ENCODE measurements around the gene SMARCD3.

Gene SMARCD3

GRCh38 chr7:151209588-151209987, 38.9 kb downstream of the SMARCD3 start:
- CTCF ChIA-PET: no interaction called here
- H3K9me3 Mint-ChIP-seq: no peaks in the 10 kb centered on the region
- H3K4me3 Mint-ChIP-seq: no peak overlapping the region
- H3K27ac Mint-ChIP-seq: no peak overlapping the region
- peaks cover 9% of the 10 kb centered on the region for H3K36me3 Mint-ChIP-seq
- H3K27me3 Mint-ChIP-seq: peaks cover 18% of the 10 kb centered on the region
- no peak for DNase-seq
- H3K4me1 Mint-ChIP-seq: peaks cover 25% of the 10 kb centered on the region

- no peaks in the 10 kb centered on the region for H3K9me3 Mint-ChIP-seq
- peaks cover 3% of the 10 kb centered on the region for H3K36me3 Mint-ChIP-seq
- peaks cover 30% of the 10 kb centered on the region for H3K27me3 Mint-ChIP-seq
- H3K4me1 Mint-ChIP-seq: peaks cover 25% of the 10 kb centered on the region
- CTCF ChIA-PET: no interaction called here
- no peak overlapping the region for H3K4me3 Mint-ChIP-seq
- no peak for DNase-seq
- no peak overlapping the region for H3K27ac Mint-ChIP-seq
Observed at GRCh38 chr7:151208253-151208862, 40.1 kb downstream of the SMARCD3 start.

DNA sequence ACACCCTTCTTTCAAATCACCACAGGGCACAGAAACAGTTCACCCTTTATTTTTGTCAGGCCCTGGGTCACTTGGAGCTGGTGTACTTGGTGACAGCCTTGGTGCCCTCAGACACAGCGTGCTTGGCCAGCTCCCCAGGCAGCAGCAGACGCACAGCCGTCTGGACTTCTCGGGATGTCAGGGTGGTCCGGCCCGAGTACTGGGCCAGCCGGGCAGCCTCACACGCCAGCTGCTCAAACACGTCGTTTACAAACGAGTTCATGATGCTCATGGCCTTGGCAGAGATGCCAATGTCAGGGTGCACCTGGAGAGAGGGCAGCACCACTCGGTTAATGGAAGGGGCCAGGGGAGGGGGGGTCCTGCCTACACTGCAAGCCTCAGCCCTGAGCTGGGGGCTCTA, 40.7 kb downstream of the SMARCD3 start:
- Mint-ChIP-seq H3K36me3 (no peaks in the 10 kb centered on the region), H3K4me3 (no peak overlapping the region), H3K27ac (peak overlapping the region; percentile 26), H3K27me3 (peaks cover 35% of the 10 kb centered on the region), H3K4me1 (peaks cover 25% of the 10 kb centered on the region), H3K9me3 (no peaks in the 10 kb centered on the region)
- DNase-seq: no peak
- CTCF ChIA-PET: no interaction called here

GRCh38 chr7:151207315-151207714, 41.2 kb downstream of the SMARCD3 start:
- no peaks in the 10 kb centered on the region for H3K36me3 Mint-ChIP-seq
- H3K27ac Mint-ChIP-seq: peak overlapping the region; percentile 26
- H3K27me3 Mint-ChIP-seq: peaks cover 40% of the 10 kb centered on the region
- H3K9me3 Mint-ChIP-seq: no peaks in the 10 kb centered on the region
- CTCF ChIA-PET: no interaction called here
- peaks cover 25% of the 10 kb centered on the region for H3K4me1 Mint-ChIP-seq
- peak; percentile 32 for DNase-seq
- H3K4me3 Mint-ChIP-seq: no peak overlapping the region

DNA sequence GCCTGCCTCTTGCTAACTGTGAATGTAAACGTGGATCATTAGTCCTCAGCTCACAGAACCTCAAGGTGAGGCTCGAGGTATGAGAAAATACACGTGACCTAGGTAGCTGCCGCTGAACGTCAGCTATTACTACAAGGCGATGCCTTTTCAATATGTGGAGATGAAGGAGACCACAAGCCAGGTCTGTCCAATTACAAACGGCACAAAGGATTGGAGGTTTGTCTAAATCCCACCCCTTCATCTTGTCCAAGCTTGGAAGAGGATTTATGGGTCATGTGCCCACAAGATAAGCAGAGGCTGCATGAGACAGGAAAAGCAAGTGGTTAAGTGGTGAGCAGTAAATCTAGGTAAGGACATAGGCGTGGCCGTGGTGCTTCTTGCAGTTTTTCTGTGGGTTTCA, 41.6 kb downstream of the SMARCD3 start:
- Mint-ChIP-seq H3K9me3 (no peaks in the 10 kb centered on the region), H3K36me3 (no peaks in the 10 kb centered on the region), H3K27me3 (peaks cover 44% of the 10 kb centered on the region), H3K4me3 (no peak overlapping the region), H3K27ac (peak overlapping the region; percentile 26), H3K4me1 (peaks cover 25% of the 10 kb centered on the region)
- peak; percentile 41 for DNase-seq
- CTCF ChIA-PET: interaction anchor here (0.5 kb wide), 1 partner anchor 55 kb away, joined by 3 read pairs; no protein-coding TSS in a partner anchor

- DNase-seq: no peak
- H3K4me3 Mint-ChIP-seq: no peak overlapping the region
- H3K4me1 Mint-ChIP-seq: peaks cover 25% of the 10 kb centered on the region
- no peaks in the 10 kb centered on the region for H3K36me3 Mint-ChIP-seq
- CTCF ChIA-PET: interaction anchor here (1.1 kb wide), 1 partner anchor 40 kb away, joined by 3 read pairs; no protein-coding TSS in a partner anchor
- no peaks in the 10 kb centered on the region for H3K9me3 Mint-ChIP-seq
- H3K27me3 Mint-ChIP-seq: peaks cover 56% of the 10 kb centered on the region
- peak overlapping the region; percentile 67 for H3K27ac Mint-ChIP-seq
Observed at GRCh38 chr7:151205730-151206129, 42.8 kb downstream of the SMARCD3 start.

DNA sequence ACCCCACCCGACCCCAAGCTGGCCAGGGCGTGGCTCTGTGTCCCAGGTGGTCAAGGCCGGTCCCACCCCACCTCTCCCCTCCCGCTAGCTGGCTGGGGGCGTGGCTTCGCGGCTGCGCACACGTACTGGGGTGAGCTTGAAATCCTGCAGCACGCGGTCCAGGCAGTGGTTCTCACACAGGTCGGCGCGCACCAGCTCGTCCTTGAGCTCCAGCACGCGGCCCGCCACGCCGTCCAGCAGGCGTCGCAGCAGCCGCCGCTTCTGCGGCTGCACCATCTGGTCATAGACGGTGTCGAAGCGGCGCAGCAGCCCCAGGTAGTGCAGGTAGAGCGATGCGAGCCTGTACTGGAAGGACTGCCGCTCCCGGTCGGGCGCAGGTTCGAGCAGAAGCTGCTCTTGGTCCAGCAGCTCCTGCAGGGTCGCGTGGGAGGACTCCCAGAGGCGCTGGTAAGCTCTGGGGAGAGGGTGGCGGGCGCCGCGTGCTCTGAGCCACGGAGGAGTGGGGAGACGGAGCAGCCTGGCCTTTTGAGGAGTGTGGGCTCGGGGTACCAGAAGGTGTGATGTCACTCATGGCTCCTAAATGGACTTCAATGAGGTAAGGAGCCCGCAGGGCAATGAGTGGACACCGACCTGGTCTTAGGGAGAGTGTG, 44.0 kb downstream of the SMARCD3 start:
- Mint-ChIP-seq H3K4me1 (peaks cover 25% of the 10 kb centered on the region), H3K36me3 (no peaks in the 10 kb centered on the region), H3K27me3 (peaks cover 65% of the 10 kb centered on the region), H3K27ac (no peak overlapping the region), H3K4me3 (no peak overlapping the region), H3K9me3 (no peaks in the 10 kb centered on the region)
- CTCF ChIA-PET: interaction anchor here (1.1 kb wide), 1 partner anchor 41 kb away, joined by 3 read pairs; no protein-coding TSS in a partner anchor
- DNase-seq: no peak

- Mint-ChIP-seq H3K4me1 (peaks cover 19% of the 10 kb centered on the region), H3K36me3 (no peaks in the 10 kb centered on the region), H3K27ac (no peak overlapping the region), H3K4me3 (no peak overlapping the region), H3K9me3 (no peaks in the 10 kb centered on the region), H3K27me3 (peaks cover 62% of the 10 kb centered on the region)
- CTCF ChIA-PET: interaction anchor here (1.3 kb wide), 1 partner anchor 14 kb away, joined by 3 read pairs; no protein-coding TSS in a partner anchor
- DNase-seq: no peak
Observed at GRCh38 chr7:151202836-151203235, 45.7 kb downstream of the SMARCD3 start.

DNA sequence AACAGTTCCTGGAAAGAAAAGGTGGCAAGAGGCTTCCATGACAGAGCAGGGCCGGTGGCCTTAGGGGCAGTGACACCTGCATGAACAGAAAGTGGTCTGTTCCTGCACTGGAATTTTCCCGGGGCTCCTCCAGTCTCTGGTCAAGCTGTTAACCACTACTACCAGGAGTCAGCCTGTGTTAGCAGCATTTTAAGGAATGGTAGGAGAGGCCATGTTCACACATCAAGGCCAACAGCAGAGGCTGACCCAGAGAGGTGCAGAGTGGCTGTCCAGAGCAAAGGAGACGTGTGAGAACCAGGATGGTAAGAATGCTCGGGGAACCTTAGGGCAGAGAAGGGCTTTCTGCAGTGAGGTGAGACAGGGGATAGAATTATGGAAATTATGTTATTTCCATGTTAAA, 46.7 kb downstream of the SMARCD3 start:
- Mint-ChIP-seq H3K36me3 (no peaks in the 10 kb centered on the region), H3K27ac (no peak overlapping the region), H3K27me3 (peaks cover 62% of the 10 kb centered on the region), H3K9me3 (no peaks in the 10 kb centered on the region), H3K4me1 (peaks cover 8% of the 10 kb centered on the region), H3K4me3 (no peak overlapping the region)
- DNase-seq: no peak
- CTCF ChIA-PET: no interaction called here

GRCh38 chr7:151201344-151201743, 47.1 kb downstream of the SMARCD3 start:
- peaks cover 62% of the 10 kb centered on the region for H3K27me3 Mint-ChIP-seq
- no peak for DNase-seq
- CTCF ChIA-PET: no interaction called here
- H3K36me3 Mint-ChIP-seq: no peaks in the 10 kb centered on the region
- no peak overlapping the region for H3K4me3 Mint-ChIP-seq
- H3K27ac Mint-ChIP-seq: no peak overlapping the region
- H3K4me1 Mint-ChIP-seq: peaks cover 4% of the 10 kb centered on the region
- no peaks in the 10 kb centered on the region for H3K9me3 Mint-ChIP-seq

DNA sequence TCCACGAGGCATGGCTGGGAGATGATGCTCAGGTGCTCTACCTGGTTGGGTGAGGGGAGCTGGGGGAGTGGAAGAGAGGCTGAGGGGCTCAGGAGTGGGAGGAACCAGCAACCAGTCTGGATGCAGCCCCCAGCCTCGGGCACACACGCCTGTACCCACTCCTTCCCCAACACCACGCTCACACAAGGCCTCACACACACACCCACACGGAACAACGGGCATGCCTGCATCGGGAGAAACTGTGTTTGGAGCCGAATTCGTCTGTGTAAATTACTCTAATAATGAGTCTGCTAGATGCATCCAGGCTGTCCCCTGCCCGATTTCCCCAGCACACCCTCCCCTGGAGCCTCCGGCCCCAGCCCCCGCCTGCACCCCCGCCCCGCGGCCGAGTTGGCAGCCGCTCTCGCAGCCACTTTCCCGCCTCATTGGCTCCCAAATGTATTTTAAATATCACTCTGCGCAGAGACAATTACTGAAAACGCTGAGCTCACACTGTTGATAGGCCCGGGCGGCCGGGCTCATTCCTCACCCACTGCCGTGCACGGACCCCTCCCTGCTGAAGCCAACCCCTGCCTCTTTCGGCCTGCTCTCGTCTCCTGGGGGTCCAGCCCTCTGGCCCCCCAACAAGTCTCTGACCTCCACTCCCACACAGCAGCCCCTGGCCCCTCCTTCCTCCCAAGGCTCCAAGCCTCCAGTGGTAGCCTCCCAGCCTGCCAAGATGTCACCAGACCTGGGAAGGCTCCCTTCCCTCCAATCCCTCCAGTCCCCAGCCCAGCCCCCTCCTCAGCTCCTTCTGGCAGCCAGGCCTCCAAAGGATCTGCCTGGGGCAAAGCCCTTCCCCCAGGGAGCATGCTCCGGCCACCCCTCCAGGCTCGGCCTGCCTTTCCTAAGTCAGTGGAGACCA, 49.3 kb downstream of the SMARCD3 start:
- H3K27ac Mint-ChIP-seq: no peak overlapping the region
- H3K4me1 Mint-ChIP-seq: peaks cover 3% of the 10 kb centered on the region
- H3K4me3 Mint-ChIP-seq: no peak overlapping the region
- CTCF ChIA-PET: no interaction called here
- DNase-seq: no peak
- no peaks in the 10 kb centered on the region for H3K36me3 Mint-ChIP-seq
- H3K9me3 Mint-ChIP-seq: no peaks in the 10 kb centered on the region
- peaks cover 48% of the 10 kb centered on the region for H3K27me3 Mint-ChIP-seq

- CTCF ChIA-PET: no interaction called here
- H3K27ac Mint-ChIP-seq: no peak overlapping the region
- H3K9me3 Mint-ChIP-seq: no peaks in the 10 kb centered on the region
- H3K4me1 Mint-ChIP-seq: peaks cover 7% of the 10 kb centered on the region
- no peak for DNase-seq
- peaks cover 47% of the 10 kb centered on the region for H3K27me3 Mint-ChIP-seq
- H3K36me3 Mint-ChIP-seq: no peaks in the 10 kb centered on the region
- no peak overlapping the region for H3K4me3 Mint-ChIP-seq
Observed at GRCh38 chr7:151197932-151198331, 50.6 kb downstream of the SMARCD3 start.

- Mint-ChIP-seq H3K27ac (no peak overlapping the region), H3K4me1 (peaks cover 7% of the 10 kb centered on the region), H3K36me3 (no peaks in the 10 kb centered on the region), H3K4me3 (no peak overlapping the region), H3K9me3 (no peaks in the 10 kb centered on the region), H3K27me3 (peaks cover 30% of the 10 kb centered on the region)
- CTCF ChIA-PET: no interaction called here
- no peak for DNase-seq
Observed at GRCh38 chr7:151195616-151196450, 52.7 kb downstream of the SMARCD3 start.

- DNase-seq: peak; percentile 41
- peaks cover 7% of the 10 kb centered on the region for H3K4me1 Mint-ChIP-seq
- H3K4me3 Mint-ChIP-seq: no peak overlapping the region
- H3K27ac Mint-ChIP-seq: no peak overlapping the region
- H3K9me3 Mint-ChIP-seq: no peaks in the 10 kb centered on the region
- CTCF ChIA-PET: no interaction called here
- H3K27me3 Mint-ChIP-seq: peaks cover 31% of the 10 kb centered on the region
- no peaks in the 10 kb centered on the region for H3K36me3 Mint-ChIP-seq
Observed at GRCh38 chr7:151194188-151194587, 54.3 kb downstream of the SMARCD3 start.
